Measurements from ENCODE around the gene GPBAR1.
"Not testable (repeated sequence)": the region's sequence is repeated elsewhere in the genome, so short reads cannot be mapped to it uniquely, and the experiment has no call there.

GPBAR1 gene

GRCh38 chr2:218270721-218271486 is 10.1 kb downstream of the GPBAR1 start:
- no peak for DNase-seq

GRCh38 chr2:218271487-218271797 is 10.6 kb downstream of the GPBAR1 start:
- DNase-seq = no peak

GRCh38 chr2:218271865-218272530 is 11.2 kb downstream of the GPBAR1 start:
- no peak for DNase-seq

GRCh38 chr2:218272531-218273212 is 11.9 kb downstream of the GPBAR1 start:
- peak; percentile 26 for DNase-seq

- DNase-seq = not testable (repeated sequence)
Observed at GRCh38 chr2:218273214-218273907, 12.5 kb downstream of the GPBAR1 start.

GRCh38 chr2:218273908-218274249 is 13.1 kb downstream of the GPBAR1 start:
- DNase-seq = no peak

GRCh38 chr2:218274586-218274985 is 13.8 kb downstream of the GPBAR1 start:
- no peak for DNase-seq

- no peak for DNase-seq
Observed at GRCh38 chr2:218275371-218276072, 14.7 kb downstream of the GPBAR1 start.

- DNase-seq = no peak
Observed at GRCh38 chr2:218276986-218277755, 16.4 kb downstream of the GPBAR1 start.

GRCh38 chr2:218277921-218278320 is 17.1 kb downstream of the GPBAR1 start:
- DNase-seq = no peak

- no peak for DNase-seq
Observed at GRCh38 chr2:218278531-218279360, 17.9 kb downstream of the GPBAR1 start.

GRCh38 chr2:218280260-218280870 is 19.6 kb downstream of the GPBAR1 start:
- DNase-seq = no peak

- no peak for DNase-seq
Observed at GRCh38 chr2:218281449-218281848, 20.6 kb downstream of the GPBAR1 start.

- DNase-seq = no peak
Observed at GRCh38 chr2:218282173-218282991, 21.6 kb downstream of the GPBAR1 start.

- no peak for DNase-seq
Observed at GRCh38 chr2:218284106-218284811, 23.4 kb downstream of the GPBAR1 start.

GRCh38 chr2:218285604-218286003 is 24.8 kb downstream of the GPBAR1 start:
- DNase-seq = peak; percentile 49

GRCh38 chr2:218286570-218287459 is 26.0 kb downstream of the GPBAR1 start:
- DNase-seq = no peak

All from NCI-H1092 (cell line).